ENCODE data around the gene L3MBTL2. TPM values are rescaled to one million over a fixed set of nuclear protein-coding genes. Genes with fewer than 3 reads are reported as not detected.
"Not testable (repeated sequence)": the region's sequence is repeated elsewhere in the genome, so short reads cannot be mapped to it uniquely, and the experiment has no call there.

The L3MBTL2 gene
- 37.9 TPM for total RNA-seq

- DNase-seq (ENCODE audit: low spot score) = peak; percentile 97
These were observed at the start of gene L3MBTL2 for GRCh38 chr22:41204992-41205900. Gene L3MBTL2, plus strand, starts transcription at chr22:41205312. Its CDS starts 51 bp downstream, at chr22:41205363.

- DNase-seq (ENCODE audit: low spot score) = no peak
These were observed 48.0 kb upstream of the L3MBTL2 start for GRCh38 chr22:41157083-41157482.

- DNase-seq (ENCODE audit: low spot score) = no peak
These were observed 36.0 kb upstream of the L3MBTL2 start for GRCh38 chr22:41169157-41169556.

GRCh38 chr22:41171996-41172395 lies 33.1 kb upstream of the L3MBTL2 start:
- DNase-seq (ENCODE audit: low spot score) = no peak

- DNase-seq (ENCODE audit: low spot score) = no peak
These were observed 29.6 kb upstream of the L3MBTL2 start for GRCh38 chr22:41175546-41175945.

- no peak for DNase-seq (ENCODE audit: low spot score)
These were observed 28.0 kb upstream of the L3MBTL2 start for GRCh38 chr22:41177040-41177621.

GRCh38 chr22:41177622-41178424 lies 27.3 kb upstream of the L3MBTL2 start:
- no peak for DNase-seq (ENCODE audit: low spot score)

GRCh38 chr22:41178425-41178975 lies 26.6 kb upstream of the L3MBTL2 start:
- no peak for DNase-seq (ENCODE audit: low spot score)

GRCh38 chr22:41180362-41180761 lies 24.8 kb upstream of the L3MBTL2 start:
- DNase-seq (ENCODE audit: low spot score) = not testable (repeated sequence)

GRCh38 chr22:41180926-41181325 lies 24.2 kb upstream of the L3MBTL2 start:
- no peak for DNase-seq (ENCODE audit: low spot score)

- no peak for DNase-seq (ENCODE audit: low spot score)
These were observed 23.5 kb upstream of the L3MBTL2 start for GRCh38 chr22:41181349-41182241.

- DNase-seq (ENCODE audit: low spot score) = no peak
These were observed 20.4 kb upstream of the L3MBTL2 start for GRCh38 chr22:41184679-41185078.

GRCh38 chr22:41191467-41191866 lies 13.6 kb upstream of the L3MBTL2 start:
- no peak for DNase-seq (ENCODE audit: low spot score)

- no peak for DNase-seq (ENCODE audit: low spot score)
These were observed 11.3 kb upstream of the L3MBTL2 start for GRCh38 chr22:41193829-41194228.

GRCh38 chr22:41197038-41197972 lies 7.8 kb upstream of the L3MBTL2 start:
- DNase-seq (ENCODE audit: low spot score) = peak; percentile 81

GRCh38 chr22:41198027-41198580 lies 7.0 kb upstream of the L3MBTL2 start:
- DNase-seq (ENCODE audit: low spot score) = no peak

GRCh38 chr22:41201141-41201540 lies 4.0 kb upstream of the L3MBTL2 start:
- DNase-seq (ENCODE audit: low spot score) = no peak

GRCh38 chr22:41203118-41203517 lies 2.0 kb upstream of the L3MBTL2 start:
- no peak for DNase-seq (ENCODE audit: low spot score)

- no peak for DNase-seq (ENCODE audit: low spot score)
These were observed 1.0 kb upstream of the L3MBTL2 start for GRCh38 chr22:41204066-41204465.

GRCh38 chr22:41206719-41207118 lies 1.6 kb downstream of the L3MBTL2 start:
- DNase-seq (ENCODE audit: low spot score) = no peak
